Measurements from ENCODE around the gene LASP1. TPM values are rescaled to one million over a fixed set of nuclear protein-coding genes. Genes with fewer than 3 reads are reported as not detected.

Gene LASP1
- total RNA-seq, 1 donor from 2014 or later, result 300 TPM

DNA sequence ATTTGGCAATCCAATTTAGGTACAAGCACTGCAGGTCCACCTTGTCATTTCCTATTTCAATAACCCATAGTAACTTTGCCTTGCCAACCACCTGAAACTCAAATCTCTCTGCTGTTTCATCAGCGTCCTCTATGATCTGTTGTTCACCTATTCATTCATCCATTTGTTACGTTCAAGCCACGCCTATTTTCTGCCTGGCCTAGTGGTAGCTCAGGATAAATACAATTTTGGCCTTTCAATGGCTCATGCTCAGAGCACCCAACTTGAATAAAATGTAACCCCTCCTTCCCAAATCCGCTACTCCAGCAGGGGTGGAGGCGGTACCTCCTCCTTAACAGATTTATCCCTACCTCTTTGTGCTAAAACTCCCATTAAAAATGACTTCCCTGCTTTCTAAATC lies 100.9 kb downstream of the LASP1 start:
- H3K9me3 ChIP-seq, result no peaks in the 10 kb centered on the region
- TF ChIP-seq, protein P1, sequence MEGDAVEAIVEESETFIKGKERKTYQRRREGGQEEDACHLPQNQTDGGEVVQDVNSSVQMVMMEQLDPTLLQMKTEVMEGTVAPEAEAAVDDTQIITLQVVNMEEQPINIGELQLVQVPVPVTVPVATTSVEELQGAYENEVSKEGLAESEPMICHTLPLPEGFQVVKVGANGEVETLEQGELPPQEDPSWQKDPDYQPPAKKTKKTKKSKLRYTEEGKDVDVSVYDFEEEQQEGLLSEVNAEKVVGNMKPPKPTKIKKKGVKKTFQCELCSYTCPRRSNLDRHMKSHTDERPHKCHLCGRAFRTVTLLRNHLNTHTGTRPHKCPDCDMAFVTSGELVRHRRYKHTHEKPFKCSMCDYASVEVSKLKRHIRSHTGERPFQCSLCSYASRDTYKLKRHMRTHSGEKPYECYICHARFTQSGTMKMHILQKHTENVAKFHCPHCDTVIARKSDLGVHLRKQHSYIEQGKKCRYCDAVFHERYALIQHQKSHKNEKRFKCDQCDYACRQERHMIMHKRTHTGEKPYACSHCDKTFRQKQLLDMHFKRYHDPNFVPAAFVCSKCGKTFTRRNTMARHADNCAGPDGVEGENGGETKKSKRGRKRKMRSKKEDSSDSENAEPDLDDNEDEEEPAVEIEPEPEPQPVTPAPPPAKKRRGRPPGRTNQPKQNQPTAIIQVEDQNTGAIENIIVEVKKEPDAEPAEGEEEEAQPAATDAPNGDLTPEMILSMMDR (IDR thresholded peaks at IDR 0.05), result no peak
- DNase-seq (ENCODE audit: low spot score in 2 of 2), result no peak
- intact Hi-C loops (cut with DNase I), result no loop called here
- peaks cover 0 to 3% of the 10 kb centered on the region in 2 donors for H3K4me1 ChIP-seq
- H3K4me3 ChIP-seq, result no peak overlapping the region
- no peak overlapping the region for H3K27ac ChIP-seq
- no peaks in the 10 kb centered on the region for H3K36me3 ChIP-seq
- H3K27me3 ChIP-seq, result no peaks in the 10 kb centered on the region

Other genes starting within 250 kb of the LASP1 start
- 2.1 TPM for gene EPOP, start 195.1 kb upstream of the LASP1 start, total RNA-seq
- gene MLLT6, start 164.8 kb upstream of the LASP1 start, total RNA-seq, result 100 TPM
- gene CISD3, start 139.7 kb upstream of the LASP1 start, total RNA-seq, result 27.6 TPM
- 64.8 TPM for gene PCGF2, start 121.7 kb upstream of the LASP1 start, total RNA-seq
- gene PSMB3, start 117.3 kb upstream of the LASP1 start, total RNA-seq, result 189 TPM
- gene PIP4K2B, start 70.5 kb upstream of the LASP1 start, total RNA-seq, result 45.0 TPM
- gene CWC25, start 44.7 kb upstream of the LASP1 start, total RNA-seq, result 65.2 TPM
- 1,091 TPM for gene RPL23, start 16.3 kb upstream of the LASP1 start, total RNA-seq
- gene FBXO47, start 97.3 kb downstream of the LASP1 start, total RNA-seq, result not detected

Measured in ascending aorta (tissue), 2 donors.